Measurements from ENCODE around the gene KRTAP19-7.

KRTAP19-7 gene, protein sequence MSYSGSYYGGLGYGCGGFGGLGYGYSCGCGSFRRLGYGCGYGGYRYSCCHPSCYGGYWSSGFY

DNA sequence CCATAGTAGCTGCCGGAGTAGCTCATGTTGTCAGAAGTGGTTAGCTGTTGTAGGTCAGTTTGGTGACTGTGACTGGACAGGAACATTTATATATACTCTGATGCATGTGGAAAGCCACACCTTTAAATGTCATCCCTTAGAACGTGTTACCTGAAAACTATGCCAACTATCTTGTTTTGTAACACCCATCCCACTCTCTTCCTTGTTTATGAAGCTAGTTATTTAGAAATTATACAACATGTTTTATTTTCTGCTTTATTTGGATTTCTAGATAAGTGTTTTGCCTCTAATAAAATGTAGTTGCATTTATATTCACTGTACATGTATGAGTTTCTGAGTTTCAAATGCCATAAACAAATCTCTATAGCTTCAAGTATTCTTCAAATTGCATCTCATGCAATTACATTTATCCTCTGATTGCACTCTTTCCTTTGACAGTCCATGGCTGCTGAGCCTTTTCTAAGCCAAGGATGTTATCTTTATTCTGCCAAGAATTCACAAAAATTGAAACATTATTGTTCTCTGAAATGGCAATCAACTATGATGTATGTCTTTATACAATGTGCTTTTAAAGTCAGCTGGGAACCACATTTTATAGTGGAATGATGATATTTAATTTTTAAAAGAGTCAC is at the start of gene KRTAP19-7:
Gene KRTAP19-7, minus strand, starts transcription at position 51 of the 632 bp plus-strand sequence. Its CDS starts 25 bp downstream, at position 26.
- DNase-seq = no peak

DNA sequence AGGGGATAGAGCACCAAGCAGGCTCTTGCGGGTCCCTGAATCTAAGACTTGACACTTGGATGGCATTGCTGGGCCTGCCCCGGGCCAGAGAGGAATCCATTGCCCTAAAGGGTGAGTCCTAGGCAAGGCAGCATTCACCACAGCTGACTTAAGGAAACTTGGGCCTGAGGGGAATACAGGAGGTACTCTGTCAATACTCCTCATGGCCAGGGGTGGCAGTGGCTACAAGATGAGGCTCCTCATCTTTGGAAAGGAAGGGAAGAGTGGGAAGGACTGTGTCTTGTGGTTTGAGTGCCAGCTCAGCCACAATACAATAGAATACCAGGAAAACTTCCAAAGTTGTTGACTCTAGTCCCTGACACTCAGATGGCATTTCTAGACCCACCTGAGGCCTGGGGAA is 44.9 kb upstream of the KRTAP19-7 start:
- no peak for DNase-seq

DNA sequence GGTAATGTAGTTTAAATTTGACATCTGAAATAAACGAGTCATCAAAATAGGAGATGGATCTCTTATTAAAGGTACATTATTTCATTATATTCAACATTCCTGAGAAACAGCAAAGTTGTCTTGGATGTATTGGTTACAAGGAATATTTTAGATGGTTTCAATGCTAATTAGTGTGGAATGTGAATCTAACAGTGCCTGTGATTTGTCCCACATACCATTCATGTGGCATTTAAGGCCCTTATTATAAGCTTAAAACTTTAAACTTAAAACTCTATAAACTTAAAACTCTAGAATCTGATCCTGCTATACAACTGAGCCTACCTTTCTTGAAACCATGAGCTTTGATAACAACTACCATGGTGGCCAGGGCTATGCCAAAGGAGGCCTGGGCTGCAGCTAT is 39.7 kb upstream of the KRTAP19-7 start, which contains the start of gene KRTAP22-1:
Gene KRTAP22-1, plus strand, starts transcription at position 301 of the 400 bp plus-strand sequence.
- no peak for DNase-seq

DNA sequence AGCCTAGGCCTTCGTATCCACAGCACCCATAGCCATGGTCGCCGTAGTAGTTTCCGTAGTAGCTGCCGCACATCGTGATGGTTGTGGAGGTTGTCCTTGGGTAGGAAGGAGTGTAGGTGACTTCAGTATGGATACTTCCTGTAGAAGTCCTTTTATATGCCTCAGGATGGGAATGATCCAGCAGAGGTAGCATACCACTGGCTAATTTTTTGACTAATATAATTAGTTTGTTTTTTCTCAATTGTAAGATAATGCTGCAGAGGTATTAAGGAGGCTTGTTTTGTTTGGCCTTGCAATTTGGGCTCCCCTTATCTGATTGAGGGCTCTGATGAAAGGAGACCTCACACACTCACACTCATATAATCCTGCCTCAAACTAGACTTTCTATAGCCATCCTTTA is 37.7 kb upstream of the KRTAP19-7 start, which contains the start of gene KRTAP6-2:
Gene KRTAP6-2, minus strand, starts transcription at position 101 of the 400 bp plus-strand sequence. Its CDS starts 28 bp downstream, at position 73.
- DNase-seq = no peak

DNA sequence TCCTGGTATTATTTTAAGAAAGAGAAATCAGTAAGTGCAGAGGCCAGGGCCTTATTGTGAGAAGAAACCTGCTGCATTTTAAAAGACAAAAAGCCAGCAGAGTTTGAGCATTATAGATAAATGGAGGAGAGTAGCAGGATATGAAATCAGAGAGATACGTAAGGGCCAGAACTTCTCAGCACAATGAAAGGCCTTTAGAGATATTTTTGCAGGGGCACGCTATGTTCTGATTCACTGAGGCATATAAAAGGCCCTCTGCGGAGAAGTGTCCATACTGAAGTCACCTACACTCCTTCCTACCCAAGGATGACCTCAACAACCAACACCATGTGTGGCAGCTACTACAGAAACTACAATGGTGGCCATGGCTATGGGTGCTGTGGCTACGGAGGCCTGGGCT is 31.0 kb upstream of the KRTAP19-7 start, which contains the start of gene KRTAP6-3:
Gene KRTAP6-3, plus strand, starts transcription at position 301 of the 400 bp plus-strand sequence. Its CDS starts 6 bp downstream, at position 307.
- DNase-seq = no peak

DNA sequence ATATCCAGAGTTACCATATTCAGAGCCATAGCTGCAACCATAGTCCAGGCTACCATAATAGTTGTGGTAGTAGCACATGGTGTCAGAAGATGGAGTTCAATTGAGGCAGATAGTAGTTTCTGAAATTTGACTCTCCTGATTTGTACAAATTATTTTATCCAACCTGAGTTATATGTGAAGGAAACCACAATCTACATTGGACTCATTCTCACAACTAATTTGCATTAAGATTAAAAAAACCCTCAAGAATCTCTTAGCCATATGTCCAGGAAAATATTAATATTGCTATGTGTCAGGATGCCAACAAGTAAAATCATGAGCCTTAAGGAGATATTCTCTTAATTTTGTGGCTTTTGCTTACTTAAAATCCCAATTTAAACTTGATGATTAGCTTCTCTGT is 29.2 kb upstream of the KRTAP19-7 start, which contains the start of gene KRTAP22-2:
Gene KRTAP22-2, minus strand, starts transcription at position 101 of the 400 bp plus-strand sequence.
- no peak for DNase-seq

DNA sequence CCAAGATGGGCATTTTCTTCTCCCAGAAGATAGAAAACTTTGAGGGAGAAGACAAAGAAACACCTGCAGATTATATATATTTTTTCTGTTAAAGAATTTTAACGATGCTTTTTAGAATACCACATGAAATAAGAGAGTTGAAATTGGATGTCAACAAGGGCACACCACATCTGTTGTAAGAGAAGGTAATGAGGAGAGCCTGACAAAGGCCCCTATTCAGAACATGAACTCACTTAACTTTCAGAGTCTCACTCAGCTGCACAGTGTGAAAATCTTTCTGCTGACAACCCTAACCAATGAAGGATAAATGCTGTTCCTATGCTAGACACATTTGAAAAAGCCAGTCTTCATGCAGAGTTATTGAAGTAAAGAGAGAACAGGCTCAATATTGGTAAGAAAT is 21.8 kb upstream of the KRTAP19-7 start:
- DNase-seq = no peak

DNA sequence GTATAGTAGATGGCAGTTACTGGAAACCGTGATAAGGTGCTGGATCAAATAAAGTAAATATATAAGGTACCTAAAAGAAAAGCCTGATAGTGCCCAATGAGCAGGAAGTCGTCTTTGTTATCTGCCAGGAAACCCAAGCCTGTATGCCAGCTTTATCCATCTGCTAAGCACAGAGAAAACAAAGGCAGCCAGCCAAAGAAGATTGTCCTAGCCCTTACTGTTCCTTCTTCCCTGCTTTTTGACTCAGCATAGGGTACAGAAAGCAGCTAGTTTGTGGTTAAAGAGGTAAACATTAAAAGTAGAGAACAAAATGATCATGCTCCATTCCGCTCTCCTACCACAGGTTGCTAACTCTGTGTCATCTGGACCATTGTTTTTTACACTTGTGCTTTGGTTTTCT is 19.0 kb upstream of the KRTAP19-7 start:
- no peak for DNase-seq

DNA sequence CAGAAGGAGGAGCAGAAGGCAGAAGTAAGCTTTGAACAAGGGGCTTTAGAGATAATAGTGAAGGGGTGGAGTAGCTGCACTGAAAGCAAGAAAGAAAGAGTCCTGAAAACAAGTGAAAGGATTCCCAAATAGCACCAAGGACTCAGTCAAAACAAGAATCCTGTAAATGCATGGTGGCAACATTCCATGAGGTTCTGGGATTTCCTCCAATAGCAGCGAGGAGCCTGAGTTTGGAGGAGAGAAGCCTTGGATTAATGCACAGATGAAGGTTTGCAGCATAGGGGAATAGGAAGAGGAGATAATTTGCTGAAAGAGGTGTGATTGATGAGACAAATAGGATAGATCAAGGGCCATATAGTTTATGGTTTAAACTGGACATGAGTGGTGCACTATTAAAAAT is 18.2 kb upstream of the KRTAP19-7 start:
- DNase-seq = no peak

DNA sequence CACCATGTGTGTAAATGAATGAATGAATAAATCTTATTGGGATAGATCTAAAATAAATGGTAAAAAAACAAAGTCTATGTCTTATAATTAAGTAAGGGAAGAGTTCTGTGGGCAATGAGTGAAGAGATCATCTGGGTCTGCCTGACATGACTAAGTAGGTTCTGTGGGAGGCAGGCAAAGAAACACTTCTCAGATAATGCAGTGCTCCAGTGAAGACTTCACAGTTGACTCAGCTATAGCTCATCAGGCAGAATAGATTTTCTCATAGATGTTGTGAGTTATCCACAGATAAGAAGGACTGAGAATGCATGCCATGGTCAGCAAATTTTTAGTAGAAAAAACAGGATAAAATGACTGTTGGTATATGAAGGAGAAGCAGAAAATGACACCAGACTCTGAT is 16.7 kb upstream of the KRTAP19-7 start:
- no peak for DNase-seq

DNA sequence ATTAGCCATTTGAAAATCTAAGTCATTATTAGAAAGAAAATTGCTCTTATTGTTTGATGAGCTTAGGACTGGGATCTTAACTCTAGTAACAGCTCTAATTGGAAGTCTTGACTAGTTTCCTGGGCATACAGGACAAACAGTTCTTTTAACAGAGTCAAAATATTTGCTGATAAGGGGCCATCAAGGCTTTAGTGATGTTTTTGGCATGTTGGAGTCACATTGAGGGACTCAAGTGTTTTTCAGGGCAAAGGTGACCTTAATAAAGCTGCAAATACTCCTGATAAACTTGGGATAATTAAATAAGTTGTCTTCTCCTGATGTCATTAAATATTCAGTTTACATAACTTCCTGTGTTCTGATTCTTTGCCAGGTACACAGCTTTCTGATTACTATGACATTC is 6.5 kb upstream of the KRTAP19-7 start:
- no peak for DNase-seq

DNA sequence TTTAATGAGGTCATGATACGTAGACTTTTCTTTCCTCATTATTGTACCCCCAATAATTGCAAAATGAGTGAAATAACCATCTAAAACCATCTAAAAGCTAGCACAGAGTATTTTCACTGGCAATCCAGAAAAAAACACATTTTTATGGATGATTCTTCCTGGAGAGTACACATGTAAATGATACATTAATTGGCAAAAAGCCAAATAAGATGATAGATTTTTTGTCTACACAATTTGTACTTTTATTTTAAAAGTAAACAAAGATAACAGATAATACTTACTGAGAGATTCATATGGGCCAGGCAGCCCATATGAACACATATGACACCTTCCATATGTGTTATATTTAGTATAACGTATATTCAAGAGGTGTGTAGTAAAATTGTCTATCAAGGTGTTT is 2.5 kb upstream of the KRTAP19-7 start:
- no peak for DNase-seq

DNA sequence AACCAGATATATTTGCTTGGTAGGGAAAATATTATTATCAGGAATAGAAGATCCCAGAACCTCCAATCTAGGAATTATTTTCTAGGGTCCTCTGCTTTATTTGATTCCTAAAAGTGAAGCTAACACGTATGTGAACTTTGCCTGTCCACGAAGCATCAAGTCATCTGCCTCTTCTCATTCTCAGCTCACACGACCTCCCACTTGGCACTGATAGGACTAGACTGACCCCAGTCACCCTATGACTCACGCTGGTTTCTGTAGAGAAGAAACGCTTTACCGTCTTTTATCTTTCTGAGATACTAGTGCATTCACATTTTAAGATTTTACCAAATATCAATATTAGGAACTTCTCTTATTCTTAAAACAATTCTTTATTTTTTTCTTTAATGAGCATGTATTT is 2.0 kb upstream of the KRTAP19-7 start:
- DNase-seq = no peak

DNA sequence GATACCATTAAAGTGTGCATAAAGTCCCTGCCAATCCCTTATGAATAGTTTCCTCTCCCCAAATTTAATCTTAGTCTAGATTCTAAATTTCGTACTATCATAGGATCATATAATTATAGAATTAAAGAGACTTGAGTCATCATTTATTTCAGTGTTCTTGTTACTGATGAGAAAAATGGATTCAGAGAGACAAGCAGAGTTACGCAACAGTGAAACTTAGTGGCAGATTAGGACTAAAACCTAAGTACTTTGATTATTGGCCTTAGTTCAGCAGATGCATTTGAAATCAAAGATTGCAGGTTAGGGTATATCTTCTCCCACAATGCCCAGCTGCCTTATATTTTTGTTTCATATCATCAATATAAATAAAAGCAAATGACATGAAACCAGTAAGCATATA is 843 bp upstream of the KRTAP19-7 start:
- DNase-seq = no peak

DNA sequence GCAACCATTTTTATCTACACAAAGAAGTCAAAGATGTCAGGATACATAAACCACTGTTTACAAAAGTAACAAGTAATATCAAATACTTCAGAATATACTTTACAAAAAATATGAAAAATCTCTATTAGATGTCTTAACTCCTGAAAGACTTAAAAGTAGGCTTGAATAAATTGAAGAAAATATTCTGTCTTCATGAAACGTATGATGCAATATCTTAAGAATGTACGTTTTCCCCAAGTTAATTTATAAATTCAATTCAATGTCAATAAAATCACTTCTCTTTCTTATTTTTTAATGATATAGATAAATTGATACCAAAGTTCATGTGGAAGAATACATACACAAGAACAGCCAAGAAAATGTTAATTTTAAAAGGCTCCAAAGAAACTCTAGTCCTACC is 6.0 kb downstream of the KRTAP19-7 start:
- DNase-seq = no peak

DNA sequence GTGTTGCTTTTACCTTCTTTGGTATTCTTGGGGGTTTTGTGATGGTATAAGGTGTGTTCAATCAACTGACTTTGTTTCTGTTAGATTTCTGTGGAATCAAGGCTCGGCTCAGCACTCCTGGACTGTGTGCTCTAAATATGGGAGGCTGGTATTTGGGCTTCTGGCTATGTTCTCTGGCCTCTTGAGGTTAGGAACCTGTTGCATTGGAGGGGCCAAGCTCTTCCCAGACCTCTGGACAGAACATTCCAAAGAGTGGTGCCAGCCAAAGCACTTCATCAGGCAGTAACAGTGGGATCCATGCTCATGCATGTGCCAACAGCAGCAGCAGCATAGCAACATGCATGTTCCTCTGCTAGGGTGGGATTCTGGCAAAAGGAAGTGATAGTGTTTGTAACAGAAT is 8.3 kb downstream of the KRTAP19-7 start:
- no peak for DNase-seq

DNA sequence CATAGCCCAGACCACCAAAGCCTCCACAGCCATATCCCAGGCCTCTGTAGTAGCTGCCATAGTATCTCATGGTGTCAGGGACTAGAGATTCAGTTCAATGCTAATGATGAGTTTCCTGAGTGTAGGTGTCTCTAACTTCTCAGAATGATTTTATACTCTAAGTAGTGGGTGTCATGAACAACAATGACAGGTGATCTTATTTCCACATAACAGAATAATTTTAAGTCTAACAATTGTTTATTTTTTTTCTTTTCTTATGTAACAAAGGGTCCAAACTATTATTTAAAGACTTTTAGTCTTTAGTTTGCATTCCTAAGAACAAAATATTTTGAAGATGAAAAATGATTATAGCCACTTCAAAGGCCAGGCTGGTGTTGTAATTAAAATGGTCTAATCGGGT is 19.4 kb downstream of the KRTAP19-7 start, which contains the start of gene KRTAP19-6:
Gene KRTAP19-6, minus strand, starts transcription at position 101 of the 400 bp plus-strand sequence. Its CDS starts 31 bp downstream, at position 70.
- DNase-seq = no peak

DNA sequence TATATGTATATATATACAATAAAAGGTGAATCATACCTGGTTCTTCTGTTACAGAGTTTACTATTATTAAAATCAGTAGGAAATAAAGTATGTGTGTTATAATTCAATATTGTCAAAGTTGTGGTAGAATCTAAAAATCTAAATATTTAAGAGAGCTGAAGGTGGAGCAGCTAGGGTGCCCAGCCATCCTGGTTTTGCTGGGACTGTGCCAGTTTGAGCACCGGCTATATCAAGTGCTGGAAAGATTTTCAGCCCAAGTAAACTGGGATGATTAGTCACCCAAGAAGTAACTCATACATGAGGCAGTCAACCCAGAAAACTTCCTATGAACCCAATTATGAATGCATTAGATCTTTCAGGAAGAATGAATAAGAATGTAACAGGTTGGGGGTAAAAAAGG is 42.2 kb downstream of the KRTAP19-7 start:
- DNase-seq = no peak

DNA sequence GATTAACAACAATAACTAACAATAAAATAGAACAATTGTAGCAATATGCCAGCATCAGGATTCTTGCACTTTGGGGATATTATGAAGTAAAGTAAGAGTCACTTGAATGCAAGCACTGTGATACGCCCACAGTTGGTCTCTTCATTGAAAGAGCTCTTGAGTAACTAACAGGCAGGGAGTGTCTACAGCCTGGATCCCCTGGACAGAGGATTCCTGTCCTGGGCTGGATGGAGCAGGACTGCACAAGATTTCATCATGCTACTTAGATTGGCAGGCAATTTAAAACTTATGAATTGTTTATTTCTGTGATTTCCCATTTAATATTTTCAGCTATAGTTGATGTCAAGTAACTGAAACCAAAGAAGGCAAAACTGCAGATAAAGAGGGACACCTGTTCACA is 45.4 kb downstream of the KRTAP19-7 start:
- DNase-seq = no peak
